Choroid plexus epithelial cell (primary cell): Measurements from ENCODE around the gene ZHX3.

ENCODE experiments used
- DNase-seq: peaks from one replicate; pipeline ENCODE4 v3.0.0-alpha.2; 2010; ENCODE audit warnings: low read depth
- H3K4me3 ChIP-seq: 2 replicates; pipeline ENCODE4 v1.5.1; 2011; ENCODE audit warnings: low read depth, mild to moderate bottlenecking, control low read depth, low read length, moderate library complexity
- TF ChIP-seq, protein P1 (sequence below): conservative IDR thresholded peaks from 2 replicates; pipeline ENCODE4 v1.5.1; 2011; ENCODE audit warnings: low read depth, mild to moderate bottlenecking, control low read depth, inconsistent platforms, low read length, moderate library complexity

Gene ZHX3

GRCh38 chr20:41151134-41151869 lies 166.2 kb downstream of the ZHX3 start:
- H3K4me3 ChIP-seq = no peak overlapping the region
- no peak for DNase-seq
- TF ChIP-seq, protein P1, sequence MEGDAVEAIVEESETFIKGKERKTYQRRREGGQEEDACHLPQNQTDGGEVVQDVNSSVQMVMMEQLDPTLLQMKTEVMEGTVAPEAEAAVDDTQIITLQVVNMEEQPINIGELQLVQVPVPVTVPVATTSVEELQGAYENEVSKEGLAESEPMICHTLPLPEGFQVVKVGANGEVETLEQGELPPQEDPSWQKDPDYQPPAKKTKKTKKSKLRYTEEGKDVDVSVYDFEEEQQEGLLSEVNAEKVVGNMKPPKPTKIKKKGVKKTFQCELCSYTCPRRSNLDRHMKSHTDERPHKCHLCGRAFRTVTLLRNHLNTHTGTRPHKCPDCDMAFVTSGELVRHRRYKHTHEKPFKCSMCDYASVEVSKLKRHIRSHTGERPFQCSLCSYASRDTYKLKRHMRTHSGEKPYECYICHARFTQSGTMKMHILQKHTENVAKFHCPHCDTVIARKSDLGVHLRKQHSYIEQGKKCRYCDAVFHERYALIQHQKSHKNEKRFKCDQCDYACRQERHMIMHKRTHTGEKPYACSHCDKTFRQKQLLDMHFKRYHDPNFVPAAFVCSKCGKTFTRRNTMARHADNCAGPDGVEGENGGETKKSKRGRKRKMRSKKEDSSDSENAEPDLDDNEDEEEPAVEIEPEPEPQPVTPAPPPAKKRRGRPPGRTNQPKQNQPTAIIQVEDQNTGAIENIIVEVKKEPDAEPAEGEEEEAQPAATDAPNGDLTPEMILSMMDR = no peak

DNA sequence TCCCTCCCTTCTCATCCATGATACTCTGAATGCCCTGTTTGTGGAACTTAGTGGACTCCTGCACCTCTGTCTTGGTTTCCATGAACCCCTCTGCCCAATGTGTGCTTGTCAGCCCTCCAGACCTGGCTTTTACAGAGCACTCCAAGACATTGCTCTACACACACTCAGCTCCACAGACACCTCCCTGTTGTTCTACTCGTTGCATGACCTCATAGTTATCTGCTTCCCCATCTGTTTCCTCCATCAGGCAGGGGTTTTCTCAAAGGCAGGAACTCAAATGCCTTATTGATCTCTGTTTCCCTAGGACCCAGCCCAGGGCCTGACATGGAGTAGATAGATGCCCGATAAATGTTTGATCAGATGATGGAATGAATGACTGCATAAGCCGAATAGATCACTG lies 166.9 kb downstream of the ZHX3 start:
- DNase-seq = no peak
- TF ChIP-seq, protein P1 = no peak
- H3K4me3 ChIP-seq = no peak overlapping the region

DNA sequence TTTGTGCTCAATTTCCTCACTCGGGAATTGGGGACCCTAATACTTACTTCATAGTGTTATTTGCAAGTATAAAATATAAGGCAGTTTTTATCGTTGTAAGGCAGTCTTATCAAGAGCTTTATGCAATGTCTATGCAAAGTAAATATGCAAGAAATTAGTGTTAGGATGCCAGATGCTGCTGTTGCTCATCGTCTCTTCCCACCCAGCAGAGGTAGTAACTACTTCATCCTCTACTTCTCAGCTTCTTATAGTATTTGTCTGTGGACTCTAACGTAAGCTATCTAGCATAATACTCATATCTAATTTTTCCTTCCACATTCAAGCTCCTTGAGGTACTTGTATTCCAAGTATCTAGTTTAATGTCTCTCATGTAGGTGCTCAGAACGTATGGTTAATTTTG lies 168.6 kb downstream of the ZHX3 start:
- TF ChIP-seq, protein P1 = no peak
- no peak for DNase-seq
- H3K4me3 ChIP-seq = no peak overlapping the region

GRCh38 chr20:41147767-41148191 lies 169.8 kb downstream of the ZHX3 start:
- H3K4me3 ChIP-seq = no peak overlapping the region
- TF ChIP-seq, protein P1 = no peak
- peak; percentile 30 for DNase-seq

GRCh38 chr20:41145821-41146620 lies 171.5 kb downstream of the ZHX3 start:
- no peak for DNase-seq
- TF ChIP-seq, protein P1 = no peak
- H3K4me3 ChIP-seq = no peak overlapping the region

DNA sequence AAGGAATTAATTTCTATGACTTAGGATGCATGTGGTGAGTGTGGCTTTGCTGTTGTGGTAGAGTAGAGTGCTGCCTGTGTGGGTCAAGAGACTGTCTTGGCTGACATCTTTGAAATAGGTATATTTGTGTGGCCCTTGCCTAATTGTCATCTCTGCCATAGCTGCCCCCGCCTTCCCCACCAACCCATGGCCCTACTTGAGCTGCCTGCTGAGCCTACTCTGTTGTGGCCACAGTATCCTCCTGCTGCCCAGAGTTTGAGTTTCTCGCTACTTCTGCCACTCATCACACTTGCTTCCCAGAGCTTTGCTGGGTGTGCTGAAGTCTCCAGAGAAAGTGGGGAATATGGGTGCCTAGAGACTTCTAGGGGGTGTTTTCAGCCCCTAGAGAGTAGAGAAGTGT lies 172.2 kb downstream of the ZHX3 start:
- TF ChIP-seq, protein P1 = no peak
- H3K4me3 ChIP-seq = no peak overlapping the region
- DNase-seq = no peak
